GM12874 (cell line): ENCODE data around the gene PLEK.

Source experiments
- TF ChIP-seq, protein P1 (sequence below): IDR thresholded peaks from 2 replicates; pipeline ENCODE4 v1.5.1; 2011; ENCODE audit warnings: low read depth, mild to moderate bottlenecking, control low read depth, low read length, moderate library complexity; ENCODE audit not compliant: insufficient read depth

Gene PLEK

DNA sequence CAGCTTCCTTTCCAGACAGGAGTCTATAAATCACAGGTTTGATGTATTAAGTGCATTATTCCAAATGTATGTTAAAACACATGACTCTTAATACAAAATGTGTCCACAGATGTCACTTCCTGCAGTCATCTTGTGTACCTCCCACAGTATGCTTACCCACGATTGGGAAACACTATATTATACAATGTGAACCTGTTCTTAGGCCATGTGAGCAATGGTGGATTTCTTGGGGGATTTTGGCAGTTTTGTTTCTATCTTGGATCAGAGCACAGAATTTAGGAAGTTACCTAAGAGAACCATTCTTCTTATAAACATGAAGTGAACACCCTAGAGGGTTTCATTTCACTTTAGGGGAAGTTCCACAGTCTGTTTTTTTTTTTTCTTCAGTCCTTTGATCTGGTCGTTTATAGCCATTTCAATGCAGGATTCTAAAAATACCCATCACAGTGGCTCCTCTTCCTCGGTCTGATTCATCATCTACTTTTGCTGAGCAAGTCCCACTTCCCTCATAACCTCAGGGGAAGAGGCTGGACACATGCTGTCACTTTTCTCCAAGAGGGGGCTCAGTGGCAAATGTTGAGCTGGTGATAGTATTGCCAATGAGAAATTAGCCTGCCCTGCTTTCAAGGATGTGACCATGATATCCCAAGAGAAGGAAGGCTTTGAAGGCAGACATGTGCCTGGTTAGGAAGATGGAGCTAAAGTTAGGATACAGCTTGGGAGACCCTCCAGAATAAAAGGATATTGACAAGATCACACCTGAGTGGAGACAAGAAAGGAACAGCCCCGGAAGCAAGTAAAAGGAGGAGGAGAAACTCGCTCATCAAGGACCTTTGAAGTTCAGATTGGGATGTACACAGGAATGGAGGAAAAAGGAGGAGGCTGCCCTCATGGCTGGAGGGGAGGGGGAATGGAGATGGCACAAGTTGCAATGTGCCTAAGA, 22.6 kb downstream of the PLEK start:
- TF ChIP-seq, protein P1, sequence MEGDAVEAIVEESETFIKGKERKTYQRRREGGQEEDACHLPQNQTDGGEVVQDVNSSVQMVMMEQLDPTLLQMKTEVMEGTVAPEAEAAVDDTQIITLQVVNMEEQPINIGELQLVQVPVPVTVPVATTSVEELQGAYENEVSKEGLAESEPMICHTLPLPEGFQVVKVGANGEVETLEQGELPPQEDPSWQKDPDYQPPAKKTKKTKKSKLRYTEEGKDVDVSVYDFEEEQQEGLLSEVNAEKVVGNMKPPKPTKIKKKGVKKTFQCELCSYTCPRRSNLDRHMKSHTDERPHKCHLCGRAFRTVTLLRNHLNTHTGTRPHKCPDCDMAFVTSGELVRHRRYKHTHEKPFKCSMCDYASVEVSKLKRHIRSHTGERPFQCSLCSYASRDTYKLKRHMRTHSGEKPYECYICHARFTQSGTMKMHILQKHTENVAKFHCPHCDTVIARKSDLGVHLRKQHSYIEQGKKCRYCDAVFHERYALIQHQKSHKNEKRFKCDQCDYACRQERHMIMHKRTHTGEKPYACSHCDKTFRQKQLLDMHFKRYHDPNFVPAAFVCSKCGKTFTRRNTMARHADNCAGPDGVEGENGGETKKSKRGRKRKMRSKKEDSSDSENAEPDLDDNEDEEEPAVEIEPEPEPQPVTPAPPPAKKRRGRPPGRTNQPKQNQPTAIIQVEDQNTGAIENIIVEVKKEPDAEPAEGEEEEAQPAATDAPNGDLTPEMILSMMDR, result no peak

DNA sequence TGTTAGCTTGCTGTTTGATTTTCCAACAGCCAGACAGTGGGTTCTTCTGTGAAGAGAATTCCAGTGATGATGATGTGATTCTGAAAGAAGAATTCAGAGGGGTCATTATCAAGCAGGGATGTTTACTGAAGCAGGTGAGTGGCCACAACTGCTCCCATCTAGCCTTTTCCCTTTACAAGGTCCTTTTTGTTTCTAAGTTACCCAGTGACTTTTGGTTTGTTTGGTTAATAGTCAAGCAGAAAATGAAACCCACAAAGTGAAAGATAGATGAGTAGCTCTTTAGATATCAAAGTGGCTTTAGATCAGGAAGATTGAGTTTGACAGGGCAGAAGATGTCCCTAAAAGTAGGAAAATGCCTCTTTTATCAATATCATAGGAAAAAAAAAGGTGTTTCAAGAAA, 23.3 kb downstream of the PLEK start:
- TF ChIP-seq, protein P1, result no peak

DNA sequence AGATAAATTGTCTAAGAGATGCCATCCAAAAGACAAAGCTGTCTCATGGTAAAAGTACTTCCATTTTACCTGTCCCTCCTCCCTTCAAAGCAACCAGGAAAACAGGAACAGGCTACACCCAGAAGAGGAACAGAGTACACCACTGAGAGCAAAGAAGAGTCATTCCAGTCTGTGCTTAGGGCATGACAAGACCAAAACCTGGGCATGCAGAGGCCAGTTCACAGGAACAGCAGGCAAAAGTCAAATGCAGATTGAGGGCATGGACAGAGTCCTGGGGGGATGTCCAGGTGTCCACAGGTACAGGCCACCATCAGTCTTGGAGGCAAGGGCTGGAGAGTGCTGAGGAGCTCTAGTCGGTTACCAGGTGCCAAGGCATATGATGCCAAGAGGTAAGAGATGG, 23.7 kb downstream of the PLEK start:
- TF ChIP-seq, protein P1, result no peak

DNA sequence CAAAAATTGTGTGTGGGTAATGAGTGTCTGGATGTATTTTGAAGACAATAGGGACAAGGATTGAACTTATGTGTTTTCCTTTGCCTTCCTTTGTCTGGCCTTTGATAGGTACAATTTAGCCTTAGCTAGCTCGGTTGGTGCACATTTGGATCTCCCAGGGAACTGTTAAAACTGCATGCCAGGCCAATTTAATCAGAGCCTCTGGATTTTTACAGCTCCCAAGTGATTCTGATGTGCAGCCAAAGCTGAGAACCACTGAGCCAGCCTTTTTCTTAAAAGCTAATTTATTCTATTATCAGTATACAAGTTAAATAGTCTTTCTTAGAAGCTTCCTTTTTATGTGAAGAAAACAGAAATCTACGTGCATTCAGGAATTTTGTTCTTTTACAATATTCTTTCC, 25.0 kb downstream of the PLEK start:
- TF ChIP-seq, protein P1, result no peak

DNA sequence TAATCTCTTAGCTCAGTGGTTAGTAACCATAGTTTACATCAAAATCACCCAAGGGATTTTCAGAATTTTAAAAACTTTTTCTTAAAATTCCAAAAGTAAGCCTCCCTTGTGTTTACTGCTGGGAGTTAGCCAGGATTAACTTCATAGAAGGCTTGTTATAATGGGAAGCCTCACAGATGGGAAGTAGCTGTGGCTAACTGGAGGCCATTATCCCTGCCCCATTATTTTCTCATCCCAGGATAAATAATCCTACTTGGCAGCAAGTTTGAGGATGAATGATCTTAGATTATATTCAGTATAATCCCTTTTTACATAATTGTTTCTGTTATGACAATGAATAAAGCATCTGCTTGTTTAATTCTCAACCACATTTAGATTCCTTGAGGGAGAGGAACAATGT, 25.5 kb downstream of the PLEK start:
- TF ChIP-seq, protein P1, result no peak

DNA sequence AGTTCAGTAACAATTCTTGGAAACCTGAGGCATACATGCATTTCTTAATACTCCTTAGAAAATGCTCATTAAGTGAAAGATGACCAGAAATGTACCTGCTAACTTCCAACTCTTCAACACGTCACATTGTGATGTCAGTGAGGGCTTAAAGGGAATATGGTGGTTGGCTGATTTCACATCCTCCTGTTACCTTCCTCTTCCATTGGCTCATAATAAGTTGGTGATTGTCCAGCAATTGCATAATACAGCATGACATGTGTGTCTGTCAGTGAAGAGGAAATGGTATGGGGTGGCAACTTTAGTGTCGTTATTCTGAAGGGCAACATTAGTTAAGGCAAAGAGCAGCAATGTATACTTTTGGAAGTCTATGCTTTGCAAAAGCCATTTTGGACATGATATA, 26.0 kb downstream of the PLEK start:
- TF ChIP-seq, protein P1, result no peak

DNA sequence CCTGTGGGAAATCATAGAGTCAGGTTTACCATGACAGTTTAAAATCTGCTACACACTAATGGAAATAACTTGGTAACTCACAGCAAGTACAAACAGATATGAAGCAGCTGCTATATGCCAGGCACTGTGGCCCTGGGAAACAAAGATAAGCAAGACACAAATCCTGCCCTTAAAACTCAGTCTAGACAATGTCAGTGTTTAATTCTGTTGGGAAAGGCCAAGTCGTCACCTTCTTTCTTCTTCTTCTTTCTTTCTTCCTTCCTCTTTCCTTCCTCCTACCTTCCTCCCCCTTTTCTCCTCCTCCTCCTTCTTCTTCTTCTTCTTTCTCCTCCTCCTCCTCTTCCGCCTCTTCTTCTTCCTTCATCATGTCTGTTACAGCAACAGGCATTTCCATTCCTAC, 26.8 kb downstream of the PLEK start:
- TF ChIP-seq, protein P1, result no peak
